Fibroblast of skin of right quadriceps (primary cell): ENCODE results near the gene SHLD1.

Source experiments
- DNase-seq: peaks from one replicate; pipeline ENCODE4 v3.0.0-alpha.2; 2013

SHLD1 gene

GRCh38 chr20:5821627-5822215 is 71.5 kb downstream of the SHLD1 start:
- DNase-seq = no peak

GRCh38 chr20:5822569-5822968 is 72.4 kb downstream of the SHLD1 start:
- no peak for DNase-seq

- no peak for DNase-seq
These were observed 75.0 kb downstream of the SHLD1 start for GRCh38 chr20:5825130-5825719.

- no peak for DNase-seq
These were observed 77.1 kb downstream of the SHLD1 start for GRCh38 chr20:5827098-5827853.

GRCh38 chr20:5827861-5828260 is 77.7 kb downstream of the SHLD1 start:
- DNase-seq = no peak

- DNase-seq = no peak
These were observed 79.1 kb downstream of the SHLD1 start for GRCh38 chr20:5829241-5829809.

- no peak for DNase-seq
These were observed 81.5 kb downstream of the SHLD1 start for GRCh38 chr20:5831539-5832237.

GRCh38 chr20:5833309-5833941 is 83.2 kb downstream of the SHLD1 start:
- DNase-seq = no peak

- DNase-seq = no peak
These were observed 84.3 kb downstream of the SHLD1 start for GRCh38 chr20:5834436-5835005.

- DNase-seq = peak; percentile 28
These were observed 85.2 kb downstream of the SHLD1 start for GRCh38 chr20:5835321-5835821.

- DNase-seq = no peak
These were observed 85.7 kb downstream of the SHLD1 start for GRCh38 chr20:5835871-5836270.

GRCh38 chr20:5836569-5836968 is 86.4 kb downstream of the SHLD1 start:
- DNase-seq = no peak

GRCh38 chr20:5840411-5841002 is 90.3 kb downstream of the SHLD1 start:
- DNase-seq = no peak

- no peak for DNase-seq
These were observed 91.3 kb downstream of the SHLD1 start for GRCh38 chr20:5841522-5841921.

- no peak for DNase-seq
These were observed 92.3 kb downstream of the SHLD1 start for GRCh38 chr20:5842465-5842864.

GRCh38 chr20:5843054-5843592 is 92.9 kb downstream of the SHLD1 start:
- DNase-seq = no peak

GRCh38 chr20:5844063-5844681 is 94.0 kb downstream of the SHLD1 start:
- DNase-seq = peak; percentile 42

GRCh38 chr20:5845681-5846615 is 95.7 kb downstream of the SHLD1 start:
- peak; percentile 35 for DNase-seq

- peak; percentile 18 for DNase-seq
These were observed 98.7 kb downstream of the SHLD1 start for GRCh38 chr20:5848711-5849505.
